Lung (tissue), 12 donors: ENCODE data around the gene STX1B. TPM values are rescaled to one million over a fixed set of nuclear protein-coding genes. Genes with fewer than 3 reads are reported as not detected.

Experiments
- ATAC-seq: fragments of 200-7000 bp; cut with Tn5 transposase; one replicate; pipeline ENCODE4 v1.9.1; 2020; ENCODE audit warnings: moderate number of reproducible peaks; ENCODE audit not compliant: insufficient read depth, low FRiP score
- DNase-seq, 3 donors: peaks; one replicate each; pipeline ENCODE4 v3.0.0-alpha.2; 2013 to 2017
- H3K27ac ChIP-seq, 2 donors: one replicate each; pipeline ENCODE4 v1.5.1; 2013; ENCODE audit warnings: mild to moderate bottlenecking in 2 of 2, moderate library complexity in 2 of 2, control low read depth in 1 of 2, inconsistent platforms in 1 of 2, low read depth in 1 of 2, low read length in 1 of 2
- H3K27me3 ChIP-seq, 3 donors: one replicate each; pipeline ENCODE4 v1.5.1; 2013; ENCODE audit warnings: low read length in 2 of 3; ENCODE audit not compliant: control insufficient read depth in 3 of 3, insufficient read depth in 3 of 3
- H3K36me3 ChIP-seq, 4 donors: one replicate each; pipeline ENCODE4 v1.5.1; 2013; ENCODE audit warnings: low read length in 4 of 4, mild to moderate bottlenecking in 1 of 4, moderate library complexity in 1 of 4; ENCODE audit not compliant: control insufficient read depth in 4 of 4, insufficient read depth in 4 of 4
- H3K4me1 ChIP-seq, 5 donors: one replicate each; pipeline ENCODE4 v1.5.1; 2013; ENCODE audit warnings: low read length in 5 of 5, mild to moderate bottlenecking in 2 of 5, moderate library complexity in 1 of 5; ENCODE audit not compliant: control insufficient read depth in 5 of 5, insufficient read depth in 5 of 5
- H3K4me3 ChIP-seq: one replicate; pipeline ENCODE4 v1.5.1; 2013; ENCODE audit warnings: mild to moderate bottlenecking, control low read depth, moderate library complexity
- H3K9ac ChIP-seq, 2 donors: one replicate each; pipeline ENCODE4 v1.5.1; 2013; ENCODE audit warnings: low read length in 2 of 2, control low read depth in 1 of 2; ENCODE audit not compliant: insufficient read depth in 1 of 2
- H3K9me3 ChIP-seq, 4 donors: one replicate each; pipeline ENCODE4 v1.5.1; 2013; ENCODE audit warnings: low read length in 3 of 4, mild to moderate bottlenecking in 1 of 4, moderate library complexity in 1 of 4; ENCODE audit not compliant: control insufficient read depth in 4 of 4, insufficient read depth in 3 of 4
- CTCF ChIP-seq: IDR thresholded peaks from 2 replicates; pipeline ENCODE4 v1.5.1; 2012; ENCODE audit warnings: mild to moderate bottlenecking; ENCODE audit errors: control extremely low read depth, extremely low read depth
- WGBS, 2 donors: extraction: QIAGEN DNeasy Blood & Tissue Kit; methylation state at CpG; one replicate each; pipeline ENCODE4 v1.1.7; 2013; 5-methylcytosine and 5-hydroxymethylcytosine counted together
- polyA plus RNA-seq, 2 donors: library from polyadenylated mRNA; stranded (reverse); fragments of 200-250 nt; gene quantifications; one replicate each; pipeline ENCODE4 v1.2.1, GENCODE V29; 2013
- total RNA-seq, 2 donors: library from RNA; depleted of rRNA in 1 of 2; stranded (reverse); fragments of >200 nt in 1 of 2; gene quantifications; one replicate each; pipeline ENCODE4 v1.2.1, GENCODE V29; 2014 to 2021
- donor health status: control.
- donor health status: control.
- donor health status: Bipolar disorder and iron deficiency.
- donor health status: healthy.
- donor health status: DM: yes; HTN: yes; CAD: no.

STX1B gene
- total and polyA plus RNA-seq, 4 donors, result 0.17 to 0.64 (median 0.41) TPM

GRCh38 chr16:30954993-30955392 lies 55.4 kb downstream of the STX1B start:
- no peak overlapping the region for H3K4me3 ChIP-seq
- H3K9ac ChIP-seq, result no peak overlapping the region
- H3K4me1 ChIP-seq, result peaks cover 0 to 36% (median 14%) of the 10 kb centered on the region in 5 donors
- ATAC-seq, result no peak
- no peak for DNase-seq
- no peaks in the 10 kb centered on the region for H3K9me3 ChIP-seq
- TF ChIP-seq CTCF, result no peak
- WGBS, 2 donors, result 88 to 93% methylated on average over 8 of the region's 8 CpGs
- no peaks in the 10 kb centered on the region for H3K27me3 ChIP-seq
- no peak overlapping the region for H3K27ac ChIP-seq
- peaks cover 2 to 12% (median 6%) of the 10 kb centered on the region in 4 donors for H3K36me3 ChIP-seq

- WGBS, 2 donors, result 53 to 55% methylated on average over 15 of the region's 15 CpGs
- no peaks in the 10 kb centered on the region for H3K27me3 ChIP-seq
- peaks cover 0 to 36% (median 14%) of the 10 kb centered on the region in 5 donors for H3K4me1 ChIP-seq
- H3K4me3 ChIP-seq, result no peak overlapping the region
- ATAC-seq, result no peak
- no peaks in the 10 kb centered on the region for H3K9me3 ChIP-seq
- peaks cover 0 to 6% (median 0%) of the 10 kb centered on the region in 4 donors for H3K36me3 ChIP-seq
- DNase-seq, result peak; percentile 73 to 84 (median 79)
- H3K9ac ChIP-seq, result no peak overlapping the region
- peak overlapping the region in 1 of 2 donors; percentile 48 for H3K27ac ChIP-seq
- TF ChIP-seq CTCF, result peak; percentile 12
These were observed 56.8 kb downstream of the STX1B start for GRCh38 chr16:30953511-30954124.

- Histone ChIP-seq H3K4me3 (no peak overlapping the region), H3K27me3 (no peaks in the 10 kb centered on the region), H3K9ac (no peak overlapping the region), H3K36me3 (peaks cover 0 to 6% (median 0%) of the 10 kb centered on the region in 4 donors), H3K27ac (peak overlapping the region in 1 of 2 donors; percentile 48), H3K9me3 (no peaks in the 10 kb centered on the region), H3K4me1 (peaks cover 0 to 34% (median 13%) of the 10 kb centered on the region in 5 donors)
- TF ChIP-seq CTCF, result no peak
- WGBS, 2 donors, result 86 to 90% methylated on average over 9 of the region's 9 CpGs
- DNase-seq (no peak), ATAC-seq (no peak)
These were observed 57.3 kb downstream of the STX1B start for GRCh38 chr16:30953111-30953510.
